ENCODE results near the gene KNSTRN.

The KNSTRN gene

DNA sequence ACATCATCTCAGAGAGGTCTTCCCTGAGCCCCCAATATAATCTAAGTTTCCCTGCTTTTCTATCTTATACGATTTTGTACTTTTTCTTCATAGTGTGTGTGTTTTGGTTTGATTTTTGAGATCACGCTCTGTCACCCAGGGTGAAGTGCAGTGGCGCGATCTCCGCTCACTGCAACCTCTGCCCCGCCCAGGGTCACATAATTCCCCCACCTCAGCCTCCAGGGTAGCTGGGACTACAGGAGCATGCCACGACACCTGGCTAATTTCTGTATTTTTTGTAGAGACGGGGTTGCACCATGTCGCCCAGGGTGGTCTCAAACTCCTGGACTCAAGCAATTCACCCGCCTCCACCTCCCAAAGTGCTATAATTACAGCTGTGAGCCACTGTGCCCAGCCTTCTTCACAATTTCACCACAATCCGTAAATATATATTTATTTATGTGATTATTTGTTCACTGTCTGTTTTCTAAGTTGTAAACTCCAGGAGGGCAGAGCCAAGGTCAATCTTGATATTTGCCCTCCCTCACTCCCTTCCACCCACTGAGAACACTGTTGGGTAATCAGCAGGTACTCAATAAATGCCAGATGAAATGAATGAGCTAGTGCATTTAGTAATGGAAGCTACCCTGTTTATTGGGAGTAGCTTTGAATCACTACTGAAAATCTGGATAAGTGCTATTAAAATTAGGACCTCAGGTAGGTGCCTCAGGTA is 547 bp upstream of the KNSTRN start:
- H2AFZ ChIP-seq, result peak overlapping the region; percentile 93
- H3K9ac ChIP-seq, result no peak overlapping the region
- H3K4me3 ChIP-seq (ENCODE audit: low read depth, low read length), result no peak overlapping the region
- H3K4me2 ChIP-seq (ENCODE audit: low read length), result no peak overlapping the region
- H3K79me2 ChIP-seq, result no peaks in the 10 kb centered on the region
- no peaks in the 10 kb centered on the region for H3K9me3 ChIP-seq (ENCODE audit: control insufficient read depth, low read length)
- no peaks in the 10 kb centered on the region for H3K4me1 ChIP-seq
- H3K27ac ChIP-seq, result no peak overlapping the region
- H3K36me3 ChIP-seq (ENCODE audit: control insufficient read depth, insufficient read depth, low read length), result no peaks in the 10 kb centered on the region
- no peaks in the 10 kb centered on the region for H3K27me3 ChIP-seq (ENCODE audit: control insufficient read depth, insufficient read depth, low read length)
- TF ChIP-seq, protein P1, sequence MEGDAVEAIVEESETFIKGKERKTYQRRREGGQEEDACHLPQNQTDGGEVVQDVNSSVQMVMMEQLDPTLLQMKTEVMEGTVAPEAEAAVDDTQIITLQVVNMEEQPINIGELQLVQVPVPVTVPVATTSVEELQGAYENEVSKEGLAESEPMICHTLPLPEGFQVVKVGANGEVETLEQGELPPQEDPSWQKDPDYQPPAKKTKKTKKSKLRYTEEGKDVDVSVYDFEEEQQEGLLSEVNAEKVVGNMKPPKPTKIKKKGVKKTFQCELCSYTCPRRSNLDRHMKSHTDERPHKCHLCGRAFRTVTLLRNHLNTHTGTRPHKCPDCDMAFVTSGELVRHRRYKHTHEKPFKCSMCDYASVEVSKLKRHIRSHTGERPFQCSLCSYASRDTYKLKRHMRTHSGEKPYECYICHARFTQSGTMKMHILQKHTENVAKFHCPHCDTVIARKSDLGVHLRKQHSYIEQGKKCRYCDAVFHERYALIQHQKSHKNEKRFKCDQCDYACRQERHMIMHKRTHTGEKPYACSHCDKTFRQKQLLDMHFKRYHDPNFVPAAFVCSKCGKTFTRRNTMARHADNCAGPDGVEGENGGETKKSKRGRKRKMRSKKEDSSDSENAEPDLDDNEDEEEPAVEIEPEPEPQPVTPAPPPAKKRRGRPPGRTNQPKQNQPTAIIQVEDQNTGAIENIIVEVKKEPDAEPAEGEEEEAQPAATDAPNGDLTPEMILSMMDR (IDR thresholded peaks at IDR 0.05), result no peak

DNA sequence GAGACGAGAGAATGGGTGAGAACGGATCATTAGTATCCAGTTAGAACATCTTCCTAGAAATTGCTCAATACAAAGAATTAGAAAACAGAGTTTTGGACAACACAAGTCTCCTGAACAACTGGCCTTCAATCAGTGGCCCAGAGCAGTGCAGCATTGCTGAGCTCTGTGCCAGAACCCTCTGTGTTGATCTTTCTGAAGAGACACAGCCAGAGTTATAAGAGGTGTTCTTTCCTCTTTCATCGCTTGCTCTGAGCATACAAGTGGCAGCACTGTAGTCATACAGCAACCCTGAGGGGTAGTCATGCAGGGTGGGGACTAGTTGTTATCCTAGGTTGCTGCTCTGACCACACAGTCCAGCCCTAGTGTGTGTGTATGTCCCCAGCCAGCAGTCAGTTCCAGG is 4.0 kb downstream of the KNSTRN start:
- no peaks in the 10 kb centered on the region for H3K36me3 ChIP-seq (ENCODE audit: control insufficient read depth, insufficient read depth, low read length)
- no peak overlapping the region for H3K4me3 ChIP-seq (ENCODE audit: low read depth, low read length)
- H3K4me2 ChIP-seq (ENCODE audit: low read length), result no peak overlapping the region
- TF ChIP-seq, protein P1 (IDR thresholded peaks at IDR 0.05), result no peak
- no peaks in the 10 kb centered on the region for H3K79me2 ChIP-seq
- no peaks in the 10 kb centered on the region for H3K9me3 ChIP-seq (ENCODE audit: control insufficient read depth, low read length)
- no peak overlapping the region for H3K9ac ChIP-seq
- no peak overlapping the region for H2AFZ ChIP-seq
- H3K27me3 ChIP-seq (ENCODE audit: control insufficient read depth, insufficient read depth, low read length), result no peaks in the 10 kb centered on the region
- no peaks in the 10 kb centered on the region for H3K4me1 ChIP-seq
- H3K27ac ChIP-seq, result no peak overlapping the region

DNA sequence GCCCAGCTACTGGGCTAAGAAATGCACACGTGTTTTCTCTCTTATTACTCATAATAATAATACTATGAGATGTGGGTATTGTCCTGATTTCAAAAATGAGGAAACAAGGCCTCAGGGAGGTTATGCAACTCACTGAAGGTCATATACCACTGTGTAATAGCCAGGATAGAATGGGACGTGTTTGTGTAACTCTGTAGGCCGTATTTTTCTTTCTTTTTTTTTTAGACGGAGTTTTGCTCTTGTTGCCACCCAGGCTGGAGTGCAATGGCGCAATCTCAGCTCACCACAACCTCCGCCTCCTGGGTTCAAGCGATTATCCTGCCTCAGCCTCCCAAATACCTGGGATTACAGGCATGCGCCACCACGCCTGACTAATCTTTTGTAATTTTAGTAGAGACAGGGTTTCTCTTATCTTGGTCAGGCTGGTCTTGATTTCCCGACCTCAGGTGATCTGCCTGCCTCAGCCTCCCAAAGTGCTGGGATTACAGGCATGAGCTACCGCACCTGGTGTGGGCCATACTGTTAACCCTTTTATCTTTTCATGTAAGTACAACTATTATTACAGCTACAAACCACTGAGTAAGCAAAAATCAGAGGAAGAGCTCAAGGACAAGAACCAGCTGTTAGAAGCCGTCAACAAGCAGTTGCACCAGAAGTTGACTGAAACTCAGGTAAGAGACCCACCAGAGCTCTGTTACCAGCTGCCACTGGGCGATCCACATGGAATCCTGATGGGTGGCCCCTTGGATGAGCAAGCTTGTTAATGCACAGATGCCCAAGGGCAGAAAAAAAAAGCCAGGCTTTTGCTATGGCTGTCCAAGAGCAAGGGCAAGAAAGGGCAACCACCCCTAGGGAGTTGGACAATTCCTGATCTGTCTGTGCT is 6.7 kb downstream of the KNSTRN start:
- no peak overlapping the region for H3K27ac ChIP-seq
- H3K9ac ChIP-seq, result no peak overlapping the region
- no peaks in the 10 kb centered on the region for H3K79me2 ChIP-seq
- TF ChIP-seq, protein P1 (IDR thresholded peaks at IDR 0.05), result no peak
- H3K4me3 ChIP-seq (ENCODE audit: low read depth, low read length), result no peak overlapping the region
- H3K4me1 ChIP-seq, result no peaks in the 10 kb centered on the region
- no peak overlapping the region for H3K4me2 ChIP-seq (ENCODE audit: low read length)
- no peaks in the 10 kb centered on the region for H3K27me3 ChIP-seq (ENCODE audit: control insufficient read depth, insufficient read depth, low read length)
- H3K36me3 ChIP-seq (ENCODE audit: control insufficient read depth, insufficient read depth, low read length), result no peaks in the 10 kb centered on the region
- no peak overlapping the region for H2AFZ ChIP-seq
- no peaks in the 10 kb centered on the region for H3K9me3 ChIP-seq (ENCODE audit: control insufficient read depth, low read length)

DNA sequence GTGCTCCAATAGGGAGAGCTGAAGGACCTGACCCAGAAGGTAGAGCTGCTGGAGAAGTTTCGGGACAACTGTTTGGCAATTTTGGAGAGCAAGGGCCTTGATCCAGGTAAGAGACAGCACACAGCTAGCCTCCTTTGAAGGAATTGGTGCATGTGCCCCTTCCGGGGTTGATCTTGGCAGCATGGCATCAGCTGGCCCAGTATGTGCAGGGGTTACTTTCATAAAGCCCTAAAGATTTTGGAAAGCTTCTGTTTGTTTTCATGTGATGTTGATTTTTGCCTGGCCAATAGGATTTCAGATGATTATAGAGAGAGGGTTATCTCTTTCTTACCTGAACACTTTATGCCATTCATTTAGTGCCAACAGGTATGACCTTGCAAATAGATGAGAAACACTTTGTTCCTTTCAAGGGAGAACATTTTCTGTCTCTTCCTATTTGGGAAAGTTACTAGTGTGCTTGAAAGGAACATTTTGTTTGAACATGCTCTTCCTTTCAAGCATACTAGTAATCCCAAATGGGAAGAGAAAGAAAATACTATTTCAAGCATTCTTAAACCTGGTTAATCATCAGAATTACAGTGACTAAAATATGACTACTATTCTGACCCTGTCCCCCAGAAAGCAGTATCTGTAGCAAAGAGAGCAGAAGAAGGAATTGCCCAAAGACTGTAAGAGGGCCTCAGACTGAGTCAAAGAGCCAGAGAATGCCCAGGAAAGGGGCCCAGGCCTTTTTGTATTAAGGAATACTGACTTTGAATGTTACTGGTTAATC is 7.5 kb downstream of the KNSTRN start:
- TF ChIP-seq, protein P1 (IDR thresholded peaks at IDR 0.05), result no peak
- H3K79me2 ChIP-seq, result no peaks in the 10 kb centered on the region

More for the DNA sequence above, 7.5 kb downstream of the KNSTRN start:
- Histone ChIP-seq H3K36me3 (ENCODE audit: control insufficient read depth, insufficient read depth, low read length) (no peaks in the 10 kb centered on the region), H3K27me3 (ENCODE audit: control insufficient read depth, insufficient read depth, low read length) (no peaks in the 10 kb centered on the region), H3K4me3 (ENCODE audit: low read depth, low read length) (no peak overlapping the region), H3K4me1 (no peaks in the 10 kb centered on the region), H3K4me2 (ENCODE audit: low read length) (no peak overlapping the region), H3K27ac (no peak overlapping the region), H2AFZ (no peak overlapping the region), H3K9me3 (ENCODE audit: control insufficient read depth, low read length) (no peaks in the 10 kb centered on the region), H3K9ac (no peak overlapping the region)

All from parathyroid adenoma (tissue), 2 donors.